CD4-positive, alpha-beta T cell treated with Interleukin-1 beta for 1 hour (primary cell): ENCODE data around the gene DHRS12.

ENCODE experiments used
- DNase-seq, 2 donors: peaks; one replicate each; pipeline ENCODE4 v3.0.0-alpha.2; 2020 to 2022

The DHRS12 gene

DNA sequence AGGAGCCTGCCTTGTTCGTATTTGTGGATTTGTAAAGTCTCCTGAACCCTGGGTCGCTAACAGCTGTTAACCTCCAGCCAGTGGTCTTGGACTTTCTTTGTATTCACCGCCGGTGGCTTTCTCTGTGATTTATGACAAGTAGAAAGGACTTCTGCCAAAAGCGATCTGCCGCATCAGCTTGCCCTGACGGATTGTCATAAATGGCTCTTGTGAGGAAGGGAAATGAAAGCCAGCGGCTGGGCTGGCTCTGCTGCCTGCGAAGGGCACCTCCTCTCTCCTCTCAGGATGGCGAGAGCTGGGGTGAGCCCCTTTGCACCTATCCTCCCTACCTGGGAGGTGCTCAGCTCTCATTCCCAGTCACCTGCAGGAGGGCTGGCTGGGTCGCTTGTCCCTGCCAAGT is 25.6 kb downstream of the DHRS12 start:
- DNase-seq, result no peak

DNA sequence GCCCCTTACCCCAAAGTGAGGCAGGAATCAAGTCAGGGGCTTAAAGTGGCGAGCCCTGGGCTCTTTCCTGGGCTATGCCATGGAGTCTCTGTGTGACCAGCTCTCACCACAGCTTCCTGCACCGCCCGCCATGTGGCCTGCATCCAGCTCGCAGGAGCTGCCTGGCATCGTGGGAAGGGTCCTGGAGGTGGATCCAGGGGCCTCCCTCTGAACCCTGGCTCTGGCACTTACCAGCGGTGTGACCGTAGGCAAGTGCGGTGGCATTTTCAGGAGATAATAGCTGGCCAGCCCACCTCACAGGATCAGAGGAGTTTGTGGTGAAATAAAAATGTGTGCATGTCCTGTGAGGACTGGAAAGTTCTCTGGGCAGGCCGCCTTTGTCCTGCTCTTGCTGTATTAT is 26.0 kb downstream of the DHRS12 start:
- no peak for DNase-seq

DNA sequence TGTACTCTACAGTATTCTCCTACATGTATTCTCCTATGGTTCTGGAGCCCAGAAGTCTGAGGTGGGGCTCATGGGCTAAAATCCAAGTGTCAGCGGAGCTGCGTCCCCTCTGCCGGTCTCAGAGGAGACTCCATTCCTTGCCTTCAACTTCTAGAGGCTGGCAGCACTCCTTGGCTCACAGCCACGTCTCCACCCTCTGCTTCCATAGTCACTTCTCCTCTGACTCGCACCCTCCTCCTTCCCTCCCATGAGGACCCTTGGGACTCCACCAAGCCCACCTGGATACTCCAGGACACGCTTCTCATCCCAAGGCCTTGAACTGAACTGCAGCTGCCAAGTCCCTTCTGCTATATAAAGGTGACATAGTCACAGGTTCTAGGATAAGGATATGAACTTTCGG is 27.8 kb downstream of the DHRS12 start:
- no peak for DNase-seq

DNA sequence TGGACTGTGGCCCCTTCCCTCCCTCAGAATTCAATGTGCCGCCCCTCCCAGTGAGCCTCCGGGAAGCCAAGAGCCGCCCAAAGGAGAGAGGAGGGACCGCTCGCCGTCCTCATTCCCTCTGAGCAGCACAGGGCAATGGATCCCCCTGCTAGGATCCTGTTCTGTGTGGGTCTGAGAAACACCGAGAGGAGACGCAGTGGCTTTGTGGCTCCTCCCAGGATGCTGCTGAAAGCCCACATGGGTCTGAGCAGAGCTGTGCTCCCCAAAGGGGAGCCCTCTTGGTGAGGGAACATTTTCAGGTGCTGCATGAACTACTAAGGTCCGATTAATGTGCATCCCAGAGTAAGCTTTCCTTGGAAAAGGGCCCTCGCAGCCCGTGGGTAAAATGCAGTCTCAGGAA is 30.4 kb downstream of the DHRS12 start:
- no peak for DNase-seq

DNA sequence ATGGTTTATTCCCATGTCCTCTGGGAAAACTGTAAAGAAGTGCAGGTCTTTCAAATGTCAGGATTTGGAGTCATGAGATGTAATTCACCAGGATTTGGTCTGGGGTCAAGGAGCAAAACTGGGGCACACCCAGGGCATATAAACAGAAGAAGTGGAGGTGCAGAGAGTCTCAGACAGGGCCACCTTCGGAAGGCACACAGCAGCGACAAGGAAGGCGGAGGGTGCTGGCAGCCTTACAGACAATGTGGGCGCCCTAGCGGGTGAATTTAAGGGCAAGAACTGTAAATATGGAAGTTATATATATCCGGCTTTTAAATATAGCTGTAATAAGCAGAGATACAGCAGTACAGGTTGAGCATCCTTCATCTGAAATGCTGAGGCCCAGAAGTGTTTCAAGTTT is 31.2 kb downstream of the DHRS12 start:
- no peak for DNase-seq

DNA sequence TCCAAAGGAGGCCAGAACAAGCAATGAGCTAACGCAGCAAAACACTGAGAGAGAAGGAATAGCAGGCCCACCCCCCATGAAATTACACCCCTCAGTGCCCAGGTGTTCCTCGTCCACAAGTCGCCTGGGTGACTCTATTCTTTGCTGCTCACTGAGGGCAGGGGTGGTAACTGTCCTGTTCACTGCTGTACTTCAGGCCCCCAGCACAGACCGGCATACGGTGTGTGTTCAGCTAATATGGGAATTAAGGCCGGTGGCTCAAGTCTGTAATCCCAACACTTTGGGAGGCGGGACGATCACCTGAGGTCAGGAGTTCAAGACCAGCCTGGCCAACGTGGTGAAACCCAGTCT is 31.9 kb downstream of the DHRS12 start:
- DNase-seq, result no peak

DNA sequence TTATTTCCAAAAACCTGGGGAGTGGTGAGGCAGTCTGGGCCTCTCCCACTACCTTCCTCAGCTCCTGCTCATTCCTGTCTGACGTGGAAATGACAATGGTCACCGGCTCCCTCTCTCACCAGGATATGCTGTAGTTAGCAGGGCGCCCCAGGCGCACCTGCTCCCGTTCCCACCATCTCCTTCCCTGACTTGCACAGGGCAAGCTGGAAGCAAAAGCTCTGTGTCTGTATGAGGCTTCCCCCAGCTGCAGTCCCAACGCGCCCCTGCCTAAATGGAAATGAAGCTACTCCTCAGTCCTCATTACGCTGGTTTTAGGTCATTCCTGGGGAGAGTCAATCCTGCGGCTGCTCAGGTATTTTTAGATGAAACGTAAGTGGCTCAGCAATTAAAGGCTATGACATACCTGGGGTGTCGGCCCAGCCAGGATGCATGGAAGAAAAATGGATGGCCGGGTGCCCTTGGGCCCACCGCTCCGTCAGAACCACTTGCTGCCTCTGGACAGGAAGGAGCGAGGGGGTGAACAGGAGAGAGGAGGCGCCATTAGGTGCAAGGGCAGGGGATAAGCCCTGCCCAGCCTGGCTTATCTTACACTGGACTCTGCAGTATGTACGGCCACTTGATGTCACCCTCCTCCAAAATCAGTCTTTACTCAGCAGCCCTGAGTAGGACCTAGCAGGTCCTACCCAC is 32.4 kb downstream of the DHRS12 start:
- no peak for DNase-seq

DNA sequence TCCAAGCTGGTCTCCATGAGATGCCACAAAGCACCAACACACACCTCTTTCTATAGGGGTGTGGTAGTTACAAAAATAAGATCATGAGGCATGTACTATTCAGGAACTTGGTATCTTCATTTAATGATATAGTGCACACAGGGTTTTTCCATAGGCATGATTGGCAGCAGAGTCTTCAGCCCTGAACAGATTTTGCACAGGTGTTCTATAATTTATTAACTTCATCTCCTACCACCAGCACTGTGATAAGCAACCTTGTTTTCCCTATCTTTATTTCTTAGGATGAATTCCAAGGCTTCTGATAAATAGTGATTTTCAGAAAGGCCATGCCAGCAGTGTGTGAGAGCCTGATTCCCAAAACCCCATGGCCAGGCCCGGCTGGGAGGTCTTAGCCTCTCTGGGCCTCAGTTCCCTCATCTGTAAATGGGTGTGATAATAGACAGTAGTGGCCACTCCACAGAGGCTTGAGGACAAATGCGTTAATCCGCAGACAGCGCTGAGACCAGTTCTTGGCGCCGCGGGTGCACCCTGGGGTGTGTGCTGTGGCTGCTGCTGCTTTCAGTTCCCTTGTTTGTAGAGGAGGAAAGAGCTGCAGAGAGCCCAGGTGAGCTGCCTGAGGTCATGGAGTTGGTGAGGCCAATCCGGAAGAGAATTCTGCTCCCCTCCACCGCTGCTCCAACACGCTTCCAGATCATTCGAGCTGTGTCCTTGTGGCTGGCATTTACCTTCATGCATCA is 33.1 kb downstream of the DHRS12 start:
- DNase-seq, result no peak

DNA sequence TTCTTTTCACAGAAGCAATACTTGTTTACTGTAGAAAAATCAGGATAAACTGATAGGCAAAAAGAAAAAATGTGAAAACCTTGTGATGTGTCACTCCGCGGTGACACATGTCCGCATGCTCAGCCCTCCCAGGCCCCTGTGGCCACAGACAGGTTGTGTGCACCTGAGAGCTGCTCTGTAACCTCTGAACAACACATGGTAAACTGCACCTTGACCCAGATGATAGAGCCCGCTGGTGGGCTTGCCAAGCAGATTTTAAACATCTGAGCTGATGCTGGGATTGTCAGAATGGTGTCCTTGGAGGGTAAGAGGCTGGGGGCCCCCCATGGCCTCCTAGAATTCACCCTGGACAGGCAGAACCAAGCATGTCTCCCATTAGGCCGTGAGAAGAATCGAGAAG is 33.8 kb downstream of the DHRS12 start:
- no peak for DNase-seq

DNA sequence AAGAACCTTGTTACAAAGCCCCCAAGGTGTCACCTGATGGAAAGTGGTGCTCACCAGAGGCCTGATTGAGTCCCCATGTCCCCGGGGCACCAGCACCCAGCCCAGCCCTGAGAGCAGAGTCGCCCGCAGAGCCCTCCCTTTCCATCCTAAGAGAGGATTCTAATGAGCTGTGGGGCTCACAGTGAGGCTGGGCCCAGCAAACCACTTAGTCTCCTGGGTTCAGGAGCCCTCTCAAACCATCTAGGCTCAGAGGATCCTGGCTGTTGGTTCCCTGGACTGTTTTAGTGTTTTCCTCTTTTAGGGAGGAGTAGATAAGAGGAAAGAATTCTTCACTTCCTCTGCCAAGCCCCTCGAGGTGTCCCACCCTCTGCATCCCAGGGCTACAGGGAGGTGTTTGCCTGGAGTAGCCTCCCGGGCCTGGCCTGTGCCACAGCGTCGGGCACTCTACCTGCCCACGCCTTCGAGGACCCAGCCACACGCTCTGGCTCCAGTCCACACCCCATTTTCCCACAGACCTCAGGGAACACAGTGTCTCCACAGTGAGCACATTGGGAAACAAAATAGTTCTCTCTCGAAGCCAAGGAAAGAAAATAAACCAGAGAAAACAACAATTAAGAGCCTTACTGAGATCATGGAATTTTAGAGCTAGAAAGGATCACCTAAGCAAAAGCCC is 34.4 kb downstream of the DHRS12 start:
- DNase-seq, result no peak

DNA sequence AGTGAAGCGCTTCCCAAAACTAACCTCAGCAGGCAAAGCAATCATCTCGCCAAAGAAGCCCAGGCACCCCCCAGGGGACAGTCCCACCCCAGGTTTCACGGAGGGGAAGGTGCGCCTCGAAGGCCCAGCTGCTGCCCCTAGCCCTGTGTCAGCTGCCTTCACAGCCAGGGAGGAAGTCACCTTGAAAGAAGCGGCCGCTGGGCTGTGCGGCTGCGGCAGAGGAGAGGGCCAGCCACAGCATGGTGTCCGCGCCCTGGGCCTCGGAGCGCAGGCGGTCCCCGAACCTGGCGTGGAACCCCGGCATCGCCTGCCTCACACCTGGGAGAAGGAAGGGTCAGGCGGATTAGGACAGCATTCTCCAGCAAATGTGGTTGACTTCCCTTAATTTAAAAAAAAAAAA is 35.0 kb downstream of the DHRS12 start:
- no peak for DNase-seq

DNA sequence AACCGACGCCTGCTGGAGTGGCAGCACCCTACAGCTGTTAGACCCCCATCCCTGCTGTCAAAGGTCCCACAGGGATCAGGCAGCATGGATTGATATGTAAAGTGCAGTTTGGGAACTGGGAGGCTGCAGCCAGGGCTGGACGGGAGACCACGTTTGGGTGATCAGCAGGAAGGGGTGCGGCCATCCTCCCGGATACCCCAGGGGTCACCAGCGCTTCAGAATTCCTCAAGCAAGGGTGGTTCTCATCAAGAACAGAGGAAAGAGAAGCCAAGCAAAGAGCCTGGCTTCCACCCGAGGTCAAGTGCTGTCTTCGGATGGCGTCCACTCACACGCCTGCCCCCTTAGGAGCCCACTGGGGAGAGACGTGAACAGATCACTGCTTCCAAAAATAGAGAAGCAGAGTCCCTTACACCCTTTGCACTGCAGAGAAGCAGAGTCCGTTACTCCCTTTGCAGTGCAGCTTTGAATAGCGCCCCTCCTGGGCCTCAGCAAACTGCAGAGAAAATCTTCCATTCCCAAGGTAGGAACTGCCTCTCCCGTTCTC is 35.5 kb downstream of the DHRS12 start:
- no peak for DNase-seq

DNA sequence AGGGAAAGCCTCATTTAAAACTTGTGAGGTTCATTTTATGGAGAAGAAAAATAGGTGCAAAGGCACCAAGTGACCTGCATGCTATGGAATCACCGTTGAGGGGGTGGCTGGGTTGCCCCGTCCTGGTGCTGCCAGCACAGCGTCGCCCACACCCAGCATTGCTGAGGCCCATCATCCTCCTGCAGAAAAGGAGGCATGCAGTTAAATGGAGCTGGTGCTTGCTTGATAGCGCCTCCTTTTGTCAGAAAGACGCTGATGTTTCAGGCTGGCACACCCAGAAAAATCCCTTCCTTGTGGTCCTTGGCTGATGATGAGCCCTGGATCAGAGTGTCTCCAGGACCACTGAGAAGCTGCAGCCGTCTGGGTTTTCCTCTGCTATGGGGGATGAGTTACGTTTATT is 36.9 kb downstream of the DHRS12 start:
- no peak for DNase-seq

DNA sequence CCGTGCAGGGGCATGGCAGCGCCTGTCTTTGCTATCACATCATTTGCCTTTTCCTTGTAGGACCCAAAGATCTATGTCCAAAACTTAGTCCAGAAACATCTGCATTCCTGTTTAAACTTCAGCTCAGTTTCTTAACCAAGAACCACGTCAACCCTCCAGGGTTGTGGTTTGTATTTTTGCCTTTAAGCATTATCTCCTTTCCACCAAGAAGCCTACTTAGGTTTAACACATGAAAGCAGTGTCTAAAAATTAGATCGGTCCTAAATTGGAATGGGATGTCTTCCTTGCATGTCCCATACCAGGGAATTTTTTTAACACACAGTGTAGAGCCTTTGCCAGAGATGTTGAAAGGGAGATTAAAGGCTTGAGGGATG is 38.8 kb downstream of the DHRS12 start:
- DNase-seq, result no peak

DNA sequence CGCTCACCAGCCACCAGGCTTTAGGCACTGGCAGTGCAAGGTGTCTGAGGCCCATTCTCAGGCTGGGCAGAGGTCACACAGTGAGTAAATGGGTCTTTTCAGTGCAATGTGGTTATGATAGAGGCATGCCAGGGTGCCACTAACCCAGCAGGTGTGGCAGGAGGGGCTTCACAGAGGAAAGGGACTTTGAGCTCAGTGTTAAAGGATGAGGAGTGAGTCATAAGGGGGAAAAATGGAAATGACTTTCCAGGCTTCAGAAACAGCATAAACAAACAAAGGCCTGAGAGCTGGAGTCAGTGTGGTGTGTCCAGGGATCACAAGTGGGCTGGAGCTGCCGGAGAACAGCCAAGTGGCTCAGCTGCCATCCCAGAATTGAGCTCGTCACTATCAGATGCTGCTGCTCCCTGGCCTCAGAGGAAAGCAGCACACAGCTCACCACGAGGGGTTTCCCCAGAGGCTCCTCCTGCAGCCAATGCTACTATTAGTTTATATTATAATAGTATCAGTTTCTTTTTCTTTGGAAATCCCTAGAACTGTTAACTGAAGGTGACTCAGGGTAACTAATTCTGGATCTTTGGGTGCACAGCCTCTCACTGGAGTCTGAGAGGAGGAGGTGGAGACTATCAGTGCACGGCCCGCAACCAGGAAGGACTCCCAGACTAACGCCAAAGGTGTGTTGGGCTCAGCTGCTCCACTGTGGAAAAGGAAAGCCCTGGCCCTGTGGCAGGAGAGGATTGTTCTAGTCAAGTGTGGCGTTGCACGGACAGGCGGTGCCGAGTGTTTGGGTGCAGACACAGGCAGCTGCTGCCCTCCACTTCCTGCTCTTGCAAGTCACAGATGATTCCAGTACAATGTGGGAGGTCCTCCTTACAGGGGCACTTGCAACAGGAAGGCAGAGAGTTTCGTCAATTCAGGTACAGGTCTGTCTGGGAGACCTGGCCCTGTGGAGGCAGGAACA is 39.5 kb downstream of the DHRS12 start:
- peak; percentile 51 to 59 for DNase-seq

DNA sequence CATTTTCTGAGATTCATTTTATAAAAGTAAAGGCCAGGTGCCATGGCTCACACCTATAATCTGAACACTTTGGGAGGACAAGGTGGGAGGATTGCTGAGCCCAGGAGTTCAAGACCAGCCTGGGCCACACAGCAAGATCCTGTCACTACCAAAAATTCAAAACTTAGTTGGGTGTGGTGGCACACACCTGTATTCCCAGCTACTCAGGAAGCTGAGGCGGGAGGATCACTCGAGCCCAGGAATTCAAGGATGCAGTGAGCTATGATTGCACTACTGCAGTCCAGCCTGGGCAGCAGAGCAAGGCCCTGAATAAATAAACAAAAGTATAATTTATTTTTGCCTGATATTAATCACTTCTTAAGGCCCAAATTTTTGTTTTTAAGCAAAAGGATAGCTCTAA is 40.5 kb downstream of the DHRS12 start:
- no peak for DNase-seq

DNA sequence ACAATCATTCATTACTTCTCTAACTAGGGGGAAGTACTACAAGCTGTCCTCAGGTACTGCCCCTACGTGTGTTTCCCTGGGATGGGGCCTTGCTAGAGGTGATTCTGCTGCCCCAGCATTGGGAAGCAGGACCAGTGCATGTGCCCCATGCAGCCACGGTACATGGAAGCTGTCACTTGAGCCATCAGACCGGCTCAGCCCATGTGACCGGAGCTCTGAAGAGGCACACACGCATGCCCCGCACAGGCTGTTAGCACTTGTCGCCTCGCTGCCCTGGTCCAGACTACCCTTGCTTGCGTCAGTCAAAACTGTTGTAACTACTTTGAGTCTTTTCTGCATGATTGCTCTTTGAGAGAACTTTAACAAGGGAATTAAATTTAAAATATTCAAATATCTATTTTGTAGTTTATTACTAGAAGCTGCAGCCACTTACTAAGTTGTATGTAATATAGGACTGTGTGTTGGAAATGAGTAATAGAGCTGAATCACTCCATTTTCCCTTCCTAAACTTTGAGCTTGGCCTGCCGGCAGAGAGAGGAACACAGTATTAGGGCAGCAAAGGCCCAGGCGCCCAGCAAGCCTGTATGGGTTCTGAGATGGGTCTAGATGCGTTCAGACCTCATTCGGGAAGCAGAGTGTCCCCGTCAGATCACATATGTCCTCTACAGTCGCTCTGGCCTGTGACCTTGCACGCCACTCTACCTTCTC is 42.2 kb downstream of the DHRS12 start:
- no peak for DNase-seq

DNA sequence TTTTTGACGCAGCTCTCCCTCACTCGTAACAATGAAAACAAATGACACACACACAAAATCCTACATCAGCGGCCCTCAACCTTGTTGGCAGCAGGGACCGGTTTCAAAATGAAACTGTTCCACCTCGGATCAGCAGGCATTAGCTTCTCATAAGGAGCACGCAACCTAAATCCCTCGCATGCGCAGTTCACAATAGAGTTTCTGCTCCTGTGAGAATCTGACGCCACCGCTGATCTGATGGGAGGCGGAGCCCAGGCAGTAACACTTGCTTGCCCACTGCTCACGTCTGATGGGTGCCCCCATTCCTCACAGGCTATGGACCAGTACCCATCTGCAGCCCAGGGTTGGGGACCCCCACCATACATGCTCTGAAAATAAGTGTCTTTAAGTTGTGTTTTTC is 43.4 kb downstream of the DHRS12 start:
- no peak for DNase-seq

DNA sequence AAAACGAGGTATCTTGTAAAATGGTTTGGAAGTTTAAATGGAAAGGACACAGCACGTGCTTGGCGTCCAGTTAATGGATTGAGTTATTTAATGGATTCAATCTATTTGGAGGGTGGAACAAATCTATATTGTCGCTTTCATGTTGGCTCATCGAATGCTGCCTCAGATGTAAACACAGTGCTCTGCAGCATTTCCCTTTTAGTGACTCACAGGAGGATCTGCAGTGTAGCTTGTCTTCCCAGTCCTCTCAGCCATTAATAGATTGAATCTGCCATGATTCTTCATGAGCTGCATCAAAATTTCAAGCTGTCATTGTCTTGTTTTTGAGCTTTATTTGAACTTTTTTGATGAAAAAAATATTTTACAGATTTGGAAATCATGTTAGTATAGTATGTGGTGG is 44.7 kb downstream of the DHRS12 start:
- no peak for DNase-seq

DNA sequence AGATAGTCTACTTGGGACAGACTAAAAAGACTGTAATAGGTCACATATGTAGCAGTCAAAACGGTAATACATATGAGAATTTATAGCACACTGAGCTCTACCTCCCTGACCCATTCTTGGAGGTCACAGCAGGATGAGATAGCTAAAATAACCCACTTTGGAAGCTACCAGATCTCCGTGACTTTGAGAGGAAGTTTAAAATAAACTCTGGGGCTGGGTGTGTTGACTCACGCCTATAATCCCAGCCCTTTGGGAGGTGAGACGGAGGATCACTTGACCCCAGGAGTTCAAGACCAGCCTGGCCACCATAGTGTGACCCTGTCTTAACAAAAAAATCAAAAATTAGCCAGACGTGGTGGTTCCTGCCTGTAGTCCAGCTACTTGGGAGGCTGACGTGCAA is 45.3 kb downstream of the DHRS12 start:
- DNase-seq, result no peak

DNA sequence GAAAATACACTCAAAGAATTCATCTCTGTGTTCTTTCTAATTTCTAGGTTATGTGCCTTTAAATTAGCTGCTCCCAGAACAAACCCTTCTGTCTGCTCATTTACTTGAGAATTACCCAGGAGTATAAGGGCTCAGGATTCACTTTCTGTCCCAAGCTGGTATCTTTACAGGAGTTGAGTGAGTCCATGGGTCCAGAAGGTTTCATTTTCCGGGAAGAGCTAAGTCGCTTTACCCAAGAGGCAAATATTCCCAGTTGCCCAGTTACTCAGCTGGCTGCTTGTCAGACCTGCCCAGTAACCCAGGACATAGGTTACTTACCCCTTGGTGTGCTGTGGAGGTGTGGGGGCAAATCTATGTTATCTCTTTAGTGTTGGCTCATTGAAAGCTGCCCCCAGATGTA is 47.3 kb downstream of the DHRS12 start:
- no peak for DNase-seq
